Measurements from ENCODE around the gene COPZ1. TPM values are rescaled to one million over a fixed set of nuclear protein-coding genes. Genes with fewer than 3 reads are reported as not detected.

COPZ1 gene
- total and polyA plus RNA-seq, 9 of the 15 experiments (the other 6 are each of a cell fraction or from before 2014, with no cell fraction given): 137 to 487 (median 233) TPM

- TF ChIP-seq TRIM28 (IDR thresholded peaks at IDR 0.05): no peak
- TF ChIP-seq ZNF134 (CRISPR knock-in tag; conservative IDR thresholded peaks at IDR 0.05): no peak
- TF ChIP-seq ZNF431 (CRISPR knock-in tag; IDR thresholded peaks at IDR 0.05): no peak
- TF ChIP-seq ELF2 (CRISPR knock-in tag; IDR thresholded peaks at IDR 0.05): no peak
- TF ChIP-seq ZNF586 (CRISPR knock-in tag; conservative IDR thresholded peaks at IDR 0.05): no peak
- no peak for TF ChIP-seq SETDB1 (IDR thresholded peaks at IDR 0.05; ENCODE audit: low read length)
- no peak for TF ChIP-seq FOS (IDR thresholded peaks at IDR 0.05; ENCODE audit: extremely low read depth, insufficient read length)
- no peak for TF ChIP-seq NBN (IDR thresholded peaks at IDR 0.05; ENCODE audit: low read depth)
- no peak for TF ChIP-seq NUFIP1 (IDR thresholded peaks at IDR 0.05; ENCODE audit: partially characterized antibody)
- no peak for TF ChIP-seq ZNF644 (tag; IDR thresholded peaks at IDR 0.05; ENCODE audit: low read depth)
- TF ChIP-seq SP1 (CRISPR knock-in tag; IDR thresholded peaks at IDR 0.05): peak; percentile 94
- no peak for TF ChIP-seq POLR2AphosphoS2 (IDR thresholded peaks at IDR 0.05; ENCODE audit: low read length)
- TF ChIP-seq NCOA2 (IDR thresholded peaks at IDR 0.05; ENCODE audit: partially characterized antibody in 2 of 2): no peak
- TF ChIP-seq ZNF57 (CRISPR knock-in tag; IDR thresholded peaks at IDR 0.05): no peak
- no peak for TF ChIP-seq ARID3B (CRISPR knock-in tag; IDR thresholded peaks at IDR 0.05; ENCODE audit: borderline replicate concordance)
- no peak for TF ChIP-seq ZNF184 (CRISPR knock-in tag; IDR thresholded peaks at IDR 0.05)
- no peak for TF ChIP-seq HNRNPL (IDR thresholded peaks at IDR 0.05; ENCODE audit: low read depth, low read length)
- no peak for TF ChIP-seq RBM14 (IDR thresholded peaks at IDR 0.05; ENCODE audit: borderline replicate concordance, insufficient read depth, low read depth, low read length)
- TF ChIP-seq SMAD2 (IDR thresholded peaks at IDR 0.05; ENCODE audit: low read depth, low read length): no peak
- peak; percentile 48; the same call in 1 of the 2 replicates for TF ChIP-seq ZBTB33 (CRISPR knock-in tag; IDR thresholded peaks at IDR 0.05)
- TF ChIP-seq ZNF197 (CRISPR knock-in tag; IDR thresholded peaks at IDR 0.05; ENCODE audit: low read depth): no peak
- TF ChIP-seq ETV1 (tag; conservative IDR thresholded peaks at IDR 0.05; ENCODE audit: low read depth): no peak
- TF ChIP-seq ZNF449 (CRISPR knock-in tag; IDR thresholded peaks at IDR 0.05): no peak
These were observed 54.7 kb downstream of the COPZ1 start (continued) for GRCh38 chr12:54379398-54380201.
